SU-DHL-6 (cell line): ENCODE data around the gene SPO11.

ENCODE experiments used
- H2AFZ ChIP-seq: fragments of 200-600 bp; sonication (generic); 2 replicates; pipeline ENCODE4 v1.6.1; 2014; ENCODE audit warnings: low read depth, mild to moderate bottlenecking, moderate library complexity, mixed read lengths, antibody characterized with exemption, low read length; ENCODE audit not compliant: severe bottlenecking
- H3F3A ChIP-seq: fragments of 200-600 bp; shearing (Covaris generic); 2 replicates; pipeline ENCODE4 v1.6.0; 2016; ENCODE audit warnings: antibody characterized with exemption, mild to moderate bottlenecking; ENCODE audit not compliant: insufficient read depth
- H3K27ac ChIP-seq: fragments of 200-600 bp; sonication (generic); 2 replicates; pipeline ENCODE4 v1.5.1; 2016; ENCODE audit warnings: low read depth, mild to moderate bottlenecking, low read length, moderate library complexity, mixed read lengths
- H3K27me3 ChIP-seq: fragments of 200-600 bp; sonication (generic), shearing (Covaris generic); 2 replicates; pipeline ENCODE4 v1.6.0; 2014; ENCODE audit warnings: mild to moderate bottlenecking, low read length
- H3K36me3 ChIP-seq: fragments of 200-600 bp; sonication (generic); 2 replicates; pipeline ENCODE4 v1.6.1; 2014; ENCODE audit warnings: mild to moderate bottlenecking, low read length, mixed read lengths
- H3K4me2 ChIP-seq: fragments of 300-600, 200-600 bp; shearing (Covaris generic), sonication (generic); 2 replicates; pipeline ENCODE4 v1.6.0; 2014; ENCODE audit warnings: low read length, low read depth, mild to moderate bottlenecking; ENCODE audit not compliant: poor library complexity, severe bottlenecking
- H3K4me3 ChIP-seq: fragments of 200-600 bp; sonication (generic); 2 replicates; pipeline ENCODE4 v1.5.1; 2014; ENCODE audit warnings: antibody characterized with exemption, low read length, mild to moderate bottlenecking, mixed read lengths; ENCODE audit not compliant: insufficient read depth, poor library complexity, severe bottlenecking
- H3K79me2 ChIP-seq: fragments of 200-600 bp; sonication (generic); 2 replicates; pipeline ENCODE4 v1.6.1; 2014; ENCODE audit warnings: mild to moderate bottlenecking, low read length, moderate library complexity; ENCODE audit not compliant: insufficient read depth
- H3K9ac ChIP-seq: fragments of 200-600 bp; sonication (generic); 2 replicates; pipeline ENCODE4 v1.7.0; 2014; ENCODE audit warnings: mild to moderate bottlenecking, low read length
- H3K9me2 ChIP-seq: fragments of 200-600 bp; sonication (generic); replicated peaks from 2 replicates; pipeline ENCODE4 v1.6.1; 2014; ENCODE audit warnings: low read length; ENCODE audit not compliant: insufficient read depth
- H3K9me3 ChIP-seq: fragments of 200-600 bp; sonication (generic); 2 replicates; pipeline ENCODE4 v1.6.1; 2014; ENCODE audit warnings: low read length, mixed read lengths; ENCODE audit not compliant: insufficient read depth
- H4K20me1 ChIP-seq: fragments of 200-600 bp; sonication (generic); 2 replicates; pipeline ENCODE4 v1.6.1; 2014; ENCODE audit warnings: low read depth, mild to moderate bottlenecking, antibody characterized with exemption, low read length, moderate library complexity, mixed read lengths
- CTCF ChIP-seq: fragments of 200-600 bp; sonication (generic); IDR thresholded peaks from one replicate; pipeline ENCODE4 v1.5.1; 2017; ENCODE audit warnings: antibody characterized with exemption, mild to moderate bottlenecking, low read length, moderate library complexity; ENCODE audit not compliant: insufficient read depth, poor library complexity, severe bottlenecking
- EZH2phosphoT487 ChIP-seq: fragments of 200-600 bp; sonication (generic), shearing (Covaris generic); conservative IDR thresholded peaks from 2 replicates; pipeline ENCODE4 v1.6.1; 2018; ENCODE audit warnings: mild to moderate bottlenecking, antibody characterized with exemption, low read length, moderate library complexity, mixed read lengths

The SPO11 gene

GRCh38 chr20:57319584-57319983, 10.0 kb upstream of the SPO11 start:
- H3K27ac ChIP-seq, result peak overlapping the region; percentile 34
- H3K4me2 ChIP-seq, result peak overlapping the region; percentile 13
- H3K79me2 ChIP-seq, result no peaks in the 10 kb centered on the region
- no peak overlapping the region for H2AFZ ChIP-seq
- no peaks in the 10 kb centered on the region for H3K27me3 ChIP-seq
- no peaks in the 10 kb centered on the region for H3K9me2 ChIP-seq
- H3K9me3 ChIP-seq, result no peaks in the 10 kb centered on the region
- no peak for TF ChIP-seq CTCF
- no peaks in the 10 kb centered on the region for H4K20me1 ChIP-seq
- peaks cover 63% of the 10 kb centered on the region for H3F3A ChIP-seq
- no peak overlapping the region for H3K9ac ChIP-seq
- no peak overlapping the region for H3K4me3 ChIP-seq
- no peaks in the 10 kb centered on the region for H3K36me3 ChIP-seq

GRCh38 chr20:57320358-57320757, 9.2 kb upstream of the SPO11 start:
- H3K36me3 ChIP-seq, result no peaks in the 10 kb centered on the region
- H2AFZ ChIP-seq, result no peak overlapping the region
- H3K9me2 ChIP-seq, result no peaks in the 10 kb centered on the region
- H3K9ac ChIP-seq, result no peak overlapping the region
- no peak overlapping the region for H3K4me3 ChIP-seq
- peak overlapping the region; percentile 13 for H3K4me2 ChIP-seq
- TF ChIP-seq EZH2phosphoT487 (no peak), CTCF (no peak)
- no peaks in the 10 kb centered on the region for H4K20me1 ChIP-seq
- H3F3A ChIP-seq, result peaks cover 62% of the 10 kb centered on the region
- H3K27ac ChIP-seq, result peak overlapping the region; percentile 34
- no peaks in the 10 kb centered on the region for H3K9me3 ChIP-seq
- no peaks in the 10 kb centered on the region for H3K27me3 ChIP-seq
- H3K79me2 ChIP-seq, result no peaks in the 10 kb centered on the region

- Histone ChIP-seq H3K27ac (no peak overlapping the region), H3K9me2 (no peaks in the 10 kb centered on the region), H2AFZ (no peak overlapping the region), H3K9ac (no peak overlapping the region), H3K27me3 (no peaks in the 10 kb centered on the region), H3F3A (peaks cover 66% of the 10 kb centered on the region), H3K36me3 (no peaks in the 10 kb centered on the region), H3K4me3 (no peak overlapping the region), H3K4me2 (no peak overlapping the region), H4K20me1 (no peaks in the 10 kb centered on the region), H3K79me2 (no peaks in the 10 kb centered on the region), H3K9me3 (no peaks in the 10 kb centered on the region)
- TF ChIP-seq EZH2phosphoT487 (no peak), CTCF (no peak)
Observed at GRCh38 chr20:57321142-57321541, 8.5 kb upstream of the SPO11 start.

GRCh38 chr20:57322476-57322875, 7.1 kb upstream of the SPO11 start:
- Histone ChIP-seq H3K27me3 (no peaks in the 10 kb centered on the region), H3K9ac (peak overlapping the region; percentile 33), H3F3A (peaks cover 68% of the 10 kb centered on the region), H3K36me3 (no peaks in the 10 kb centered on the region), H3K4me3 (no peak overlapping the region), H4K20me1 (no peaks in the 10 kb centered on the region), H3K27ac (peak overlapping the region; percentile 98), H3K79me2 (no peaks in the 10 kb centered on the region), H2AFZ (no peak overlapping the region), H3K9me2 (no peaks in the 10 kb centered on the region), H3K4me2 (peak overlapping the region; percentile 82), H3K9me3 (no peaks in the 10 kb centered on the region)
- TF ChIP-seq CTCF (no peak), EZH2phosphoT487 (no peak)
